GM12878 (cell line): ENCODE results near the gene SCAND1. TPM values are rescaled to one million over a fixed set of nuclear protein-coding genes. Genes with fewer than 3 reads are reported as not detected.

ENCODE experiments used
- ATAC-seq: fragments of 200-7000 bp; cut with Tn5 transposase; 3 replicates; pipeline ENCODE4 v1.9.1; 2020; ENCODE audit warnings: mild to moderate bottlenecking, moderate library complexity
- BruUV-seq: library from RNA; stranded (reverse); fragments of 400-500 nt; replicated peaks from 2 replicates; lab custom pipeline; 2021; lab: Mats Ljungman, UMichigan
- CTCF ChIA-PET: fragments of 300-600 bp; sonication (Branson Sonifier 250); formaldehyde crosslinking; extraction: SDS; loops from one replicate; lab custom pipeline; 2021; ENCODE audit warnings: inconsistent platforms; lab: Yijun Ruan, JAX
- POLR2A ChIA-PET: fragments of 350-600 bp; formaldehyde crosslinking; extraction: SDS; loops from one replicate; lab custom pipeline; 2021; ENCODE audit warnings: inconsistent platforms; lab: Charles Lee
- RAD21 ChIA-PET: fragments of 300-600 bp; sonication (Branson Sonifier 250); formaldehyde crosslinking; loops from one replicate; lab custom pipeline; 2023; ENCODE audit warnings: antibody characterized with exemption; ENCODE audit not compliant: unreplicated experiment; lab: Charles Lee
- SMC1A ChIA-PET: fragments of 300-600 bp; sonication (Branson Sonifier 250); formaldehyde crosslinking; loops from one replicate; lab custom pipeline; 2023; ENCODE audit not compliant: unreplicated experiment, uncharacterized antibody; lab: Charles Lee
- DNase-seq: peaks from one replicate; pipeline ENCODE4 v3.0.0-alpha.2; 2011; ENCODE audit warnings: low read depth, low spot score
- FAIRE-seq: peaks from 3 replicates; lab custom pipeline; 2011; peaks lifted over from hg19 to GRCh38; lab: Jason Lieb, UNC
- H2AFZ ChIP-seq: 2 replicates; pipeline ENCODE4 v1.6.0; 2011; ENCODE audit warnings: low read depth, low read length, control low read depth; ENCODE audit not compliant: control insufficient read depth
- H3K27ac ChIP-seq: 2 replicates; pipeline ENCODE4 v1.5.1; 2011; ENCODE audit warnings: control low read depth; ENCODE audit not compliant: control insufficient read depth, insufficient read depth
- H3K27me3 ChIP-seq, 2 experiments: replicated peaks in 1 of 2; 2 replicates each; pipeline versions ENCODE4 v1.6.0 to v1.6.1; 2011; ENCODE audit warnings: low read length in 1 of 2; ENCODE audit not compliant: control insufficient read depth in 2 of 2, insufficient read depth in 2 of 2
- H3K36me3 ChIP-seq, 2 experiments: 2 replicates each; pipeline ENCODE4 v1.5.1; 2011; ENCODE audit warnings: low read length in 1 of 2; ENCODE audit not compliant: control insufficient read depth in 2 of 2, insufficient read depth in 2 of 2
- H3K4me1 ChIP-seq: 2 replicates; pipeline ENCODE4 v1.6.1; 2011; ENCODE audit warnings: mild to moderate bottlenecking, low read length, moderate library complexity, mixed read lengths; ENCODE audit not compliant: control insufficient read depth, insufficient read depth
- H3K4me2 ChIP-seq: 2 replicates; pipeline ENCODE4 v1.6.0; 2011; ENCODE audit warnings: control low read depth; ENCODE audit not compliant: control insufficient read depth, insufficient read depth
- H3K4me3 ChIP-seq: fragments of 200-600 bp; sonication (generic); 2 replicates; pipeline ENCODE4 v1.5.1; 2016
- H3K79me2 ChIP-seq: 2 replicates; pipeline ENCODE4 v1.6.0; 2011; ENCODE audit warnings: low read length; ENCODE audit not compliant: control insufficient read depth, insufficient read depth
- H3K9ac ChIP-seq: 2 replicates; pipeline ENCODE4 v1.8.0; 2011; ENCODE audit warnings: low read length, control low read depth, mixed read lengths; ENCODE audit not compliant: control insufficient read depth, insufficient read depth
- H3K9me3 ChIP-seq: replicated peaks from 3 replicates; pipeline ENCODE4 v1.5.1; 2011; ENCODE audit warnings: mild to moderate bottlenecking, low read length; ENCODE audit not compliant: control insufficient read depth, insufficient read depth
- H4K20me1 ChIP-seq: 2 replicates; pipeline ENCODE4 v1.6.0; 2011; ENCODE audit not compliant: control insufficient read depth, insufficient read depth
- CHD1 ChIP-seq: IDR thresholded peaks from 2 replicates; pipeline ENCODE4 v1.6.1; 2012; ENCODE audit warnings: low read depth, low read length, improper control_type of control experiment
- CHD2 ChIP-seq: IDR thresholded peaks from 2 replicates; pipeline ENCODE4 v1.6.1; 2011; ENCODE audit warnings: low read depth, low read length, improper control_type of control experiment, borderline replicate concordance
- CREB1 ChIP-seq: IDR thresholded peaks from 2 replicates; pipeline ENCODE4 v1.6.1; 2012; ENCODE audit warnings: low read depth, mild to moderate bottlenecking, inconsistent platforms
- EP300 ChIP-seq, 2 experiments: fragments of 150-350 bp in 1 of 2; IDR thresholded peaks; 2 replicates each; pipeline ENCODE4 v1.6.1; 2011 to 2012; ENCODE audit warnings: low read depth in 2 of 2, low read length in 2 of 2, borderline replicate concordance in 1 of 2, improper control_type of control experiment in 1 of 2, inconsistent platforms in 1 of 2; ENCODE audit not compliant: control insufficient read depth in 1 of 2
- HDAC2 ChIP-seq: fragments of 200-600 bp; sonication (generic); IDR thresholded peaks from 2 replicates; pipeline ENCODE4 v1.6.1; 2017
- MXI1 ChIP-seq: fragments of 150-350 bp; IDR thresholded peaks from 2 replicates; pipeline ENCODE4 v1.6.1; 2011; ENCODE audit warnings: low read depth, mild to moderate bottlenecking, inconsistent platforms, low read length, improper control_type of control experiment
- RAD21 ChIP-seq: IDR thresholded peaks from 2 replicates; pipeline ENCODE4 v1.6.1; 2011; ENCODE audit warnings: mild to moderate bottlenecking, low read depth, low read length, moderate library complexity; ENCODE audit not compliant: insufficient read depth
- RBBP5 ChIP-seq: fragments of 200-600 bp; sonication (generic); conservative IDR thresholded peaks from 2 replicates; pipeline ENCODE4 v1.6.1; 2016
- RCOR1 ChIP-seq: conservative IDR thresholded peaks from 2 replicates; pipeline ENCODE4 v1.6.1; 2012; ENCODE audit warnings: low read depth, low read length, improper control_type of control experiment
- RFX5 ChIP-seq: IDR thresholded peaks from 2 replicates; pipeline ENCODE4 v1.6.1; 2011; ENCODE audit warnings: low read depth, low read length, improper control_type of control experiment
- SREBF1 ChIP-seq: IDR thresholded peaks from 2 replicates; pipeline ENCODE4 v1.6.1; 2012; ENCODE audit warnings: mild to moderate bottlenecking, low read length
- TBL1XR1 ChIP-seq: IDR thresholded peaks from 2 replicates; pipeline ENCODE4 v1.6.1; 2012; ENCODE audit warnings: low read depth, low read length, improper control_type of control experiment
- WGBS: methylation state at CpG from one replicate; pipeline ENCODE4 v1.1.6; 2016; ENCODE audit warnings: low lambda C conversion rate; ENCODE audit not compliant: insufficient replicate concordance, insufficient coverage; ENCODE audit errors: missing lambda C conversion rate; 5-methylcytosine and 5-hydroxymethylcytosine counted together
- in situ Hi-C: fragments of 300-500 bp; cut with MboI; formaldehyde crosslinking; loops from 9 replicates; pipeline ENCODE4 v1.14.3; 2018; ENCODE audit warnings: mixed read lengths
- intact Hi-C: fragments of 100-400 bp; cut with micrococcal nuclease; formaldehyde crosslinking; loops from one replicate; pipeline ENCODE4 v1.14.2; 2022; ENCODE audit not compliant: unreplicated experiment
- polyA plus RNA-seq, 11 experiments: library from polyadenylated mRNA; depleted of rRNA in 4 of 11; unstranded in 6 of 11; stranded (reverse) in 5 of 11; fragments of >200 nt; fragmentation: Nextera tagmentation in 4 of 11; fragmentation: Illumina TruSeq in 1 of 11; extraction: Ambion mirVana in 4 of 11; extraction: Trizol in 1 of 11; gene quantifications; 1 replicate in 1 of 11; 2 replicates in 10 of 11; pipeline versions ENCODE4 v1.2.1 to v1.2.3, GENCODE V29; 2011 to 2016; ENCODE audit warnings: inconsistent platforms in 2 of 11, missing spikeins in 2 of 11, low read depth in 1 of 11
- total RNA-seq, 4 experiments: library from RNA; depleted of rRNA in 3 of 4; stranded (reverse); fragments of >200 nt in 3 of 4; fragmentation: Illumina TruSeq in 1 of 4; extraction: Trizol in 1 of 4; gene quantifications; 2 replicates each; pipeline versions ENCODE4 v1.2.1 to v1.2.3, GENCODE V29; 2013 to 2021
- TF ChIP-seq, protein P1 (sequence below): IDR thresholded peaks from 2 replicates; pipeline ENCODE4 v1.6.1; 2012; ENCODE audit warnings: low read depth, low read length, improper control_type of control experiment
- TF ChIP-seq, protein P2 (sequence below): IDR thresholded peaks from 2 replicates; pipeline ENCODE4 v1.6.1; 2011; ENCODE audit warnings: mild to moderate bottlenecking, low read depth, low read length, moderate library complexity; ENCODE audit not compliant: insufficient replicate concordance

The SCAND1 gene
- total and polyA plus RNA-seq, 10 of the 15 experiments (the other 5 are each of a cell fraction or from before 2014, with no cell fraction given) = 0.08 to 117 (median 25.9) TPM

DNA sequence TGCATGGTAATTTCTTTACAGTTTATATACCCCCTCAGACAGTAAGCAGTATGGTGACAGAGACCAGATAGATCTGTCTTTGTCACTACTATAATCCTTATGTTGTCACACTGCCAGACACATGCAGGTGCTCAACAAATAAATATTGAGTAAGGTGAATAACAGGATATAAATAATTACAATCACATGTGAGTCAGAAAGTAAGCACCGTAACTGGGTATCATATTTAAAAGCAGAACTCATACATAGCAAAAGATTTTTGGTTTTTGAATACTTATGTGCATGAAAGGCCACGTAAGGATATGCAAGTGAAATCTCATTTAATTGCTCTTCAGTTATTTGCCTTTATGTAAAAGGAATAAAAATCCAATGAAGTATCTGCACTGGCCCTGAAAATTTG, 31.5 kb upstream of the SCAND1 start (continued):
- TF ChIP-seq, protein P1, sequence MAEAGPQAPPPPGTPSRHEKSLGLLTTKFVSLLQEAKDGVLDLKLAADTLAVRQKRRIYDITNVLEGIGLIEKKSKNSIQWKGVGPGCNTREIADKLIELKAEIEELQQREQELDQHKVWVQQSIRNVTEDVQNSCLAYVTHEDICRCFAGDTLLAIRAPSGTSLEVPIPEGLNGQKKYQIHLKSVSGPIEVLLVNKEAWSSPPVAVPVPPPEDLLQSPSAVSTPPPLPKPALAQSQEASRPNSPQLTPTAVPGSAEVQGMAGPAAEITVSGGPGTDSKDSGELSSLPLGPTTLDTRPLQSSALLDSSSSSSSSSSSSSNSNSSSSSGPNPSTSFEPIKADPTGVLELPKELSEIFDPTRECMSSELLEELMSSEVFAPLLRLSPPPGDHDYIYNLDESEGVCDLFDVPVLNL = no peak
- TF ChIP-seq, protein P2, sequence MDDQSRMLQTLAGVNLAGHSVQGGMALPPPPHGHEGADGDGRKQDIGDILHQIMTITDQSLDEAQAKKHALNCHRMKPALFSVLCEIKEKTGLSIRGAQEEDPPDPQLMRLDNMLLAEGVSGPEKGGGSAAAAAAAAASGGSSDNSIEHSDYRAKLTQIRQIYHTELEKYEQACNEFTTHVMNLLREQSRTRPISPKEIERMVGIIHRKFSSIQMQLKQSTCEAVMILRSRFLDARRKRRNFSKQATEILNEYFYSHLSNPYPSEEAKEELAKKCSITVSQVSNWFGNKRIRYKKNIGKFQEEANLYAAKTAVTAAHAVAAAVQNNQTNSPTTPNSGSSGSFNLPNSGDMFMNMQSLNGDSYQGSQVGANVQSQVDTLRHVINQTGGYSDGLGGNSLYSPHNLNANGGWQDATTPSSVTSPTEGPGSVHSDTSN = no peak

DNA sequence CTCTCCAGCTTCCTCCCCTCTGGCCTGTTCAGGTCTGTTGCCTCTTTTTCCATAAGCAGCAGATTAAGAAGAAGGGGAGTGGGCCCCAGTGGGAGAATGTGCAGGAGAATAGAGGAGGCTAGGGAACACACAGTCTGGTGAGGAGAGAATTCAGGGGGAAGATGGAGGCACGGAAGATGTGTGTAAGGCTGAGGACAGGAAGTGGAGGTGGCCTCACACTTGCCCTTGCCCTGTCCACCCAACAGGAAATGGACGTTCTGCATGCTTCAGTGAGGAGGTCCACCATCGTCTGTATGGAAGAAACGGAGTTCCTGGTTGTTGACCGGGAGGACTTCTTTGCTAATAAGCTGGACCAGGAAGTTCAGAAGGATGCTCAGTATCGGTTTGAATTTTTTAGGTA, 30.1 kb upstream of the SCAND1 start:
- no TSS peak for BruUV-seq
- in situ Hi-C loops = loop anchor here (25.0 kb wide), 1 partner anchor 453 kb away; no protein-coding TSS in a partner anchor

More for the DNA sequence above, 30.1 kb upstream of the SCAND1 start:
- no peaks in the 10 kb centered on the region for H3K27me3 ChIP-seq
- no peaks in the 10 kb centered on the region for H3K9me3 ChIP-seq
- H3K27ac ChIP-seq = no peak overlapping the region
- FAIRE-seq (no peak), ATAC-seq (no peak), DNase-seq (no peak)
- CTCF ChIA-PET = interaction anchor here (0.6 to 9.2 kb wide), 5 partner anchors 7 to 380 kb away, joined by 3 to 73 read pairs (median 3); no protein-coding TSS in a partner anchor
- H3K4me1 ChIP-seq = no peaks in the 10 kb centered on the region
- POLR2A ChIA-PET = interaction anchor here (0.6 to 1.2 kb wide), 3 partner anchors 8 to 753 kb away, joined by 3 read pairs; partner anchors contain the start of gene SCAND1
- H3K9ac ChIP-seq = no peak overlapping the region
- no peaks in the 10 kb centered on the region for H4K20me1 ChIP-seq
- RAD21 ChIA-PET = interaction anchor here (1.1 to 1.6 kb wide), 2 partner anchors 10 to 30 kb away, joined by 3 to 4 read pairs; partner anchors contain the start of gene SCAND1
- H3K36me3 ChIP-seq = no peaks in the 10 kb centered on the region
- H3K79me2 ChIP-seq = no peaks in the 10 kb centered on the region
- TF ChIP-seq CHD1 = no peak
- no peak for TF ChIP-seq RAD21
- TF ChIP-seq CREB1 = no peak
- no peak for TF ChIP-seq RCOR1
- no peak for TF ChIP-seq SREBF1
- TF ChIP-seq TBL1XR1 = no peak
- no peak for TF ChIP-seq EP300 (IDR thresholded peaks at IDR 0.05; ENCODE audit: borderline replicate concordance in 1 of 2, control insufficient read depth in 1 of 2, low read depth in 2 of 2, low read length in 2 of 2)
- TF ChIP-seq CHD2 = no peak
- no peak for TF ChIP-seq HDAC2
- no peak for TF ChIP-seq RFX5
- TF ChIP-seq RBBP5 = no peak
- TF ChIP-seq MXI1 = no peak
- 30% methylated on average over 6 of the region's 6 CpGs for WGBS
- intact Hi-C loops = no loop called here
- H3K4me2 ChIP-seq = no peak overlapping the region
- H3K4me3 ChIP-seq = no peak overlapping the region
- SMC1A ChIA-PET = interaction anchor here (1.1 to 3.6 kb wide), 2 partner anchors 8 to 228 kb away, joined by 3 to 13 read pairs; no protein-coding TSS in a partner anchor
- peak overlapping the region; percentile 37 for H2AFZ ChIP-seq
